Activated CD4-positive, alpha-beta T cell treated with anti-CD3 and anti-CD28 coated beads, Interleukin-2, Interleukin-4, amounts not matched to agents 100 ng/mL and 50 ng/mL, durations not matched to agents 16 hours and 8 hours (primary cell): Measurements from ENCODE around the gene EIF4G3.
A peak's percentile ranks its signal among the peaks of the same experiment; 100 is the strongest.
"Not testable (repeated sequence)": the region's sequence is repeated elsewhere in the genome, so short reads cannot be mapped to it uniquely, and the experiment has no call there.

ENCODE experiments used
- DNase-seq: peaks from one replicate; pipeline ENCODE4 v3.0.0-alpha.2; 2020; ENCODE audit warnings: low spot score

The EIF4G3 gene, protein sequence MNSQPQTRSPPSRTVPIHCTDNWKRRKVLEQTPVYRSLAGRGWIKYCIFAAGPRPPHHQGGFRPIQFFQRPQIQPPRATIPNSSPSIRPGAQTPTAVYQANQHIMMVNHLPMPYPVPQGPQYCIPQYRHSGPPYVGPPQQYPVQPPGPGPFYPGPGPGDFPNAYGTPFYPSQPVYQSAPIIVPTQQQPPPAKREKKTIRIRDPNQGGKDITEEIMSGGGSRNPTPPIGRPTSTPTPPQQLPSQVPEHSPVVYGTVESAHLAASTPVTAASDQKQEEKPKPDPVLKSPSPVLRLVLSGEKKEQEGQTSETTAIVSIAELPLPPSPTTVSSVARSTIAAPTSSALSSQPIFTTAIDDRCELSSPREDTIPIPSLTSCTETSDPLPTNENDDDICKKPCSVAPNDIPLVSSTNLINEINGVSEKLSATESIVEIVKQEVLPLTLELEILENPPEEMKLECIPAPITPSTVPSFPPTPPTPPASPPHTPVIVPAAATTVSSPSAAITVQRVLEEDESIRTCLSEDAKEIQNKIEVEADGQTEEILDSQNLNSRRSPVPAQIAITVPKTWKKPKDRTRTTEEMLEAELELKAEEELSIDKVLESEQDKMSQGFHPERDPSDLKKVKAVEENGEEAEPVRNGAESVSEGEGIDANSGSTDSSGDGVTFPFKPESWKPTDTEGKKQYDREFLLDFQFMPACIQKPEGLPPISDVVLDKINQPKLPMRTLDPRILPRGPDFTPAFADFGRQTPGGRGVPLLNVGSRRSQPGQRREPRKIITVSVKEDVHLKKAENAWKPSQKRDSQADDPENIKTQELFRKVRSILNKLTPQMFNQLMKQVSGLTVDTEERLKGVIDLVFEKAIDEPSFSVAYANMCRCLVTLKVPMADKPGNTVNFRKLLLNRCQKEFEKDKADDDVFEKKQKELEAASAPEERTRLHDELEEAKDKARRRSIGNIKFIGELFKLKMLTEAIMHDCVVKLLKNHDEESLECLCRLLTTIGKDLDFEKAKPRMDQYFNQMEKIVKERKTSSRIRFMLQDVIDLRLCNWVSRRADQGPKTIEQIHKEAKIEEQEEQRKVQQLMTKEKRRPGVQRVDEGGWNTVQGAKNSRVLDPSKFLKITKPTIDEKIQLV (N-terminal part only)

DNA sequence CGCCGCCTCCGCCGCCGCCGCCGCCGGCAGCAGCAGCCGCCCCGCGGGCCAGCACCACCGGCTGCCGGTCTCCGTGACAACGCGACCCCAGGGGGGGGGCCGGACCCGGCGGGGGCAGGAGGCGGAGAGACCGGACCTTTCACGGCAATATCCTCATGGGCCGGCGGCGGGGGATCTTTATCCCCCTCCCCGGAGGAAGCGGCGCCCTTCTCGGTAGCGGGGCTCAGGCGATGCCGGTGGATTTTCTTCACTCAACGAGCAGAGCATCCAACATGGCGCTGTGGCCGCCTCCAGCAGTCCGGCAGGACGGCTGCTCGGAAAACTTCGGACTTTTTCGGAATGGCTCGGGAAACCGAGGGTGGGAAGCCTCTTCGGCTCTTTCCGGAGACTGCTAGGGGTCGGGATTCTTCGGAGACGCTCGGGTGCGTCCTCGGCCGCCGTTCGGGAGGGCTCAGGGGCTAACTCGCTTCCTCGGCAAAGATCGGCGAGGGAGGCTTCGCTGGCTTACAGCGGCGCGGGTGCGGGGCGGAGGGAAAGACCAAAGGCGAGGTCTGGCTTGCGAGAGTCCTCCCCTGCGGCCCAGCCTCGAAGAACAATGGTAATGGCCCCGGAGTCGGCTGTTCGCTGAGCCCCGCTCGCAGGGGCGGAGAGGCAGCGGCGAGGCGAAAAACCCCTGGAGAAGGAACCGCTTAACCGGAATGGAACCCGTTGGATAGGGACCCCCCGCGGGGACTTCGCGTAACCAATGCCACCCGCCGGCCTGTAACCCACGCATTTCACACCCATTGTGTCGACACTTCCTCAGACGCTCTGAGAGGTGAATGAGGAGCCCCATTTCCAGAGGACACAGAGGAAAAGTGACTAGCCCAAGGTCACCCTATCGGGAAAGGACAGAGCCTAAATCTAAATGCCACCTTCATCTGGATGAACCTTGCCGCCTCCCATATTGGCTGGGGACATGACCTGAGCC, at the start of gene EIF4G3:
EIF4G3 (minus strand) TSS at position 312 of the 970 bp plus-strand sequence. CDS start 174,155 bp downstream, outside the sequence.
- DNase-seq = peak; percentile 100

- no peak for DNase-seq
Observed at GRCh38 chr1:21225065-21225464, 48.4 kb upstream of the EIF4G3 start.

GRCh38 chr1:21220815-21221214, 44.1 kb upstream of the EIF4G3 start:
- no peak for DNase-seq

DNA sequence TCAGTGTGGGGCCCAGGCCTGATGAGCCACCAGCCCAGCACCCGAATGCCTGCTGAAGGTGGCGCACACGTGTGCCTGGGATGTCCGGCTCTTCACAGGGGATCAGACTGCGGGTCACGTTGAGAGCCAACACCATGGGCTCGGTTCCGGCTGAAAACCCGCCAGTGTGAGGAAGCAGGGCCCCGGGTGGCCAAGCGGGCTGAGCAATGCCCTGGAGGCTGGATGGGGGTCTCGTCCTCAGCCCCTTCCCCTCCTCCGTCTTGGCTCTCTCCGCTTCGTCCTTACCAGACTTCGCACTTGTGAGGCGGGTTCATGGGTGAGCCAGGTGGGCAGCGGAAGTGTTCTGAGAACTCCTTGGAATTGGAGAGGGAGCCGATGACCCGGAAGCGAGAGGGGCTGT, 43.0 kb upstream of the EIF4G3 start:
- DNase-seq = no peak

GRCh38 chr1:21217812-21218596, 41.3 kb upstream of the EIF4G3 start:
- peak; percentile 42 for DNase-seq

DNA sequence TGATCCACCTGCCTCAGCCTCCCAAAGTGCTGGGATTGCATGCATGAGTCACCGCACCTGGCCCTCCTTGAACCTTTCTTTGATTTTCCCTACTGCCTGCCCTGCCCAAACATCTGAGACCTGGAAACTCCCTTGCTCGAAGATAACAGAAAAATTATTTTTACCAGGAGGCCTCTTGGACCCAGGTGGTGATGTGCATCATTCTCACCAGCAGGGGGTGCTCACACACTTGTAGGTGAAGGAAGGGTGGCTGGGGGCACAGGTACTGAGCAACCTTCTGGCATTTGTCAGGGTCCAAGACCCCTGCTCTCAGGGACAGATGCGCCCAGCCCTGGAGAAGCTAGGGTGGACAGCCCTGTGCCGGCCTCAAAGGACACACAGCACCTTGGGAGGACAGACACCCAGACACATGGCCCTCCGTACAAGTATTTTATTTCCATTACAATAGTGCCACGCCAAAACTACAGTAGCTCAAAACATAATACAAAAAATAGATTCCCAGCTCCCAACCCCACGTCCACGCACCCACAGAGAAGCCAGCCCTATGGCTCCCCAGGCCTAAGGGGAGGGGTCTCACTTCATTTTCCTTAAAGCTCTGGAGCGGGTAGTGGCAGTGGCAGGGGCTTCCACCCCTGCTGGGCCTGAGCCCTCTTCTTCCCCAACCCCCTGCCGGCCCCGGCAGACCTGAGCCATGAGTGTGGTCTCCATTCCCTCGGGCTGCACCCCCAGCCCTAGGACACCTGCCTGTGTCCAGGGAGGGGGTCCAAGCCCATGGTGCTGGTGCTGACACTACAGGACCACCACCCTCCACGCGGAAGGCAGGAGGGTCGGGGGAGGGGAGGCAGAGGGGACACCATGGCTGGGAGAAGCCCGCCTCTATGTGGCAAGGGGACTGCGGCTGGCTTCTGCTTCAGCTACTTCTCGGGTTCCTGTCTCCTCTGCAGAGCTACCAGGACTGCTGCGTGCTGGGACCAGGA, 40.4 kb upstream of the EIF4G3 start:
- DNase-seq = peak; percentile 76

GRCh38 chr1:21212126-21212525, 35.4 kb upstream of the EIF4G3 start:
- DNase-seq = no peak

- DNase-seq = peak; percentile 53
Observed at GRCh38 chr1:21208137-21208700, 31.5 kb upstream of the EIF4G3 start.

DNA sequence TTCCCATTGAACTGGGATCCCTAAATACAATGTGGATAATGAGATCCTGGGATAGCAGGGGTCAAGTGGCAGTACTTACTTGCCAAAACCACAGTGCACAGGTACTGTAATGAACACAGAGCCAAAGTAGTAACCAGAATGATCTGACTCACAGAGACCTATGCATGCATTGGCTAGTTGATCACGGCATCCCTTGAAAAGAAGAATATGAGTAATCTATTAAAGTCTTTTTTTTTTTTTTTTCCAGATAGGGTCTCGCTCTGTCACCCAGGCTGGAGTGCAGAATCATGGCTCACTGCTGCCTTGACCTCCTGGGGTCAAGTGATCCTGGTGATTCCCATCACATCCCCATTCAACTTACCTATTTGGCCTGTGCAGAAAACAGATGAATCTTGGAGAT, 29.4 kb upstream of the EIF4G3 start:
- peak; percentile 53 for DNase-seq

- no peak for DNase-seq
Observed at GRCh38 chr1:21205416-21205815, 28.7 kb upstream of the EIF4G3 start.

- DNase-seq = no peak
Observed at GRCh38 chr1:21201650-21202049, 25.0 kb upstream of the EIF4G3 start.

- not testable (repeated sequence) for DNase-seq
Observed at GRCh38 chr1:21201238-21201637, 24.5 kb upstream of the EIF4G3 start.

DNA sequence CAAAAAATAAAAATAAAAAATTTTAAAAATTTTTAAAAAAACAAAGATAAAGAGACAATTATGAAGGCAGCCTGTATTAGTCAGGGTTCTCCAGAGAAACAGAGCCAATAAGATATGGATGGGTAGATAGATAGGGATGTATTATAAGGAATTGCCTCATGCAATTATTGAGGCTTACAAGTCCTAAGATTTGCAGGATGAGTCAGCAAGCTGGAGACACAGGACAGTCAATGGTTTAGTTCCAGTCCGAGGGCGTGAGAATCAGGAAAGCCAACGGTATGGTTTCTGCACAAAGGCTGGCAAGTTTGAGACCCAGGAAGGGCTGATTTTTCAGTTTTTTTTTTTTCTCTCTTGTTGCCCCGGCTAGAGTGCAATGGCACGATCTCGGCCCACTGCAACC, 24.1 kb upstream of the EIF4G3 start:
- DNase-seq = no peak

GRCh38 chr1:21198929-21199328, 22.2 kb upstream of the EIF4G3 start:
- DNase-seq = no peak

DNA sequence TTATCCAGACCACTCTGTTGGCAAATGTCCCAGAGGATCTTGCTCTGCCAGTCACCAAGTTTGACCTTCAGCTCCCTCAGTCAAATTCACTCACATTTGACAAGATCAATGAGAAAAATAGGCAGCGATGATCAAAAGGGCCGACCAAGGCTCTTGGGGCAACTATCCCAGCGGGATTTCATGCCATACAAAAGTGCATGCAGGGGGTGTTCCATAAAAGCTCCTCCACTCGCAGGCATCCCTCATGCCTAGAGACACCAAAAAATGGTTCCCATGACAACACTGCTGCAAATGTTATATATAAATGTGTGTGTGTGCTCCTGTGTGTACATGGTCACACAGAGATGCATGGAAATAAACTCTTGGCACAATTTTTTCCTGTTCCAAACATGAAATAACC, 16.2 kb upstream of the EIF4G3 start:
- DNase-seq = no peak

DNA sequence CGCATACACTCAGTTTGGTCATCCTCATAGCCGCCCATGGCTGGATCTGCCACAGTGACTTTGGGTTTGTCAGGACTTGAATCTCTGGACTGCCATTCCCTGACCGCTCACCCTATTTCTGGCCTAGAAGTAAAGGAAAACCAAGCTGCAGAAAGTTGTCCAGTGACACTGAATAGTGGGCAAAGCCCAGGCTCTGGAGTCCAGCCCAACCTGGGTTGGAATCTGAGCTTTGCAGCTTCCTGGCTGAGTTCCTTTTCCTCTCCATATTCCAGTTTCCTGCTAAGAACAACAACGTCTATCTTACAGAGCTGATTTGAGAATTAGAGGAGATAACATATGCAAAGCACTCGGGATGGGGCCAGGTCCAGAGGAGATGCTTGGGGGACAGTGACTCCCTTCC, 15.6 kb upstream of the EIF4G3 start:
- no peak for DNase-seq

- DNase-seq = not testable (repeated sequence)
Observed at GRCh38 chr1:21190771-21191170, 14.1 kb upstream of the EIF4G3 start.

DNA sequence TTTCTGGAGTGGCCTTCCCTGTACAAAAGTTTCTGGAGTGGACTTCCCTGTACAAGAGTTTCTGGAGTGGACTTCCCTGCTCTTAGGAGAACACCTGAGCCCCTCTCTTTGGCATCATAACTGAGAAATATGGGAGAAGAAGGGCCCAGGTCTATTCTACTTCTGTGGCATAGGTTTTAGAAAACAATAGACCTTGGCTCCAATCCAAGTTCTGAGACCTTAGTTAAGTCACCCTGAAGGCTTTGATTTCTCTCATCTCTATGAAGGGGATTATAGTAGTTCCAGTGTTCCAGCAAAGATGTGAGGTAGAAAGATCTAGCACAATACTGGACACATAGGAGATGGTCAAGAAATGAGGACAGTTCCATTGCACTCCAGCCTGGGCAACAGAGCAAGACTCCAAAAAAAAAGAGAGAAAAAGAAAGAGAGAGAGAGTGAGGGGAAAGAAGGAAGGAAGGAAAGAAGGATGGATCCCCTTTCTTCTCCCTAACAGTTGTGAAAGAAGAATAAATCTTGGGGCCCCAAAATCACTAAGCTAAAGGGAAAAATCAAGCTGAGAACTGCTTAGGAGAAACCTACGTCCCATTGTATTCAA, 13.3 kb upstream of the EIF4G3 start:
- no peak for DNase-seq

DNA sequence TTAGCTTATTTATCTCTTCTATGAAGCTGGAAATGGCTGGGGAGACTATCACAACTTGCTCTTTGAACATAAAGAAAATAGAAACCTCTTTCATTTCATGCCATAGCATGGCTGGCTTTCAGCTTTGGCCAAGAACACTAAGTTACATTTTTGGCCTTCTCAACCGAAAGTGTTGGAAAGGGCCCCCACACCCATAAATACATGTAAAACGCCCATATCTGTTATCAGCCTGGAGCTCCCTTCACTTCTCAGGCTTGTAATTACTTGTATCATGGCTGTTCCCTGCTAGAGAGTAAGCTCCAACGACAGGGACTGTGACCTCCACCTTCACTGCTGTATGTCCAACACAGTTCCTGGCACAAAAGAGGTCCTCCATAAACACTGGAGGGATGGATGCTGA, 12.7 kb upstream of the EIF4G3 start:
- DNase-seq = no peak
